Activated effector memory CD4-positive, alpha-beta T cell treated with Interleukin-2 at 50 U/mL for 16 hours (primary cell): ENCODE measurements around the gene FERD3L.
"Not testable (repeated sequence)": the region's sequence is repeated elsewhere in the genome, so short reads cannot be mapped to it uniquely, and the experiment has no call there.

Experiments used
- DNase-seq: peaks from one replicate; pipeline ENCODE4 v3.0.0-alpha.2; 2020

FERD3L gene, protein sequence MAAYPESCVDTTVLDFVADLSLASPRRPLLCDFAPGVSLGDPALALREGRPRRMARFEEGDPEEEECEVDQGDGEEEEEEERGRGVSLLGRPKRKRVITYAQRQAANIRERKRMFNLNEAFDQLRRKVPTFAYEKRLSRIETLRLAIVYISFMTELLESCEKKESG

GRCh38 chr7:19144661-19145433 is at the start of gene FERD3L:
Gene FERD3L, minus strand, starts transcription at chr7:19145421. Its CDS starts 59 bp downstream, at chr7:19145362.
- no peak for DNase-seq

DNA sequence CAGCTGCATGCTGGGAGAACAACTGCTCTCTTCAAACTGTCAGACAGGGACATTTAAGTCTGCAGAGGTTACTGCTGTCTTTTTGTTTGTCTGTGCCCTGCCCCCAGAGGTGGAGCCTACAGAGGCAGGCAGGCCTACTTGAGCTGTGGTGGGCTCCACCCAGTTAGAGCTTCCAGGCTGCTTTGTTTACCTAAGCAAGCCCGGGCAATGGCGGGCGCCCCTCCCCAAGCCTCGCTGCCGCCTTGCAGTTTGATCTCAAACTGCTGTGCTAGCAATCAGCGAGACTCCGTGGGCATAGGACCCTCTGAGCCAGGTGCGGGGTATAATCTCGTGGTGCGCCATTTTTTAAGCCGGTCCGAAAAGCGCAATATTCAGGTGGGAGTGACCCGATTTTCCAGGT is 49.2 kb upstream of the FERD3L start:
- DNase-seq: not testable (repeated sequence)

DNA sequence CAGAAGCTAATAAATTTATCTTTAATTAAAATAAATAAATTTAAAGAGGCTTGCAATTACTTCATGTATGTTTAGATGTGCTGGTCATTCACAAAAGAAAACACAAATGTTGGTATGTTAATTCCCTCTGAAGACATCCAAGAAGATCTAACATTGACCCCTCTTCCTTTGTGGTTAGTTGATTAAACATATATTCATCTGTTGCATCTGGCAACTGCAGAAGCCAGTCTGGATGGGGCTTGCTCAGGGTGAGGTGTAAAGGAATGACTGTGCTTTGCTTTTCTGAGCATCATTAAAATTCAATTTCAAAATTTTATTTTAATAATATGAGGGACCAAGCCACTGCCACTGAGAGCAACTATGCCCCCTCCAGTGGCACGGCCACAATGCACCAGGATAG is 36.4 kb upstream of the FERD3L start:
- no peak for DNase-seq

- DNase-seq: no peak
These were observed 33.4 kb upstream of the FERD3L start for GRCh38 chr7:19178595-19178994.

DNA sequence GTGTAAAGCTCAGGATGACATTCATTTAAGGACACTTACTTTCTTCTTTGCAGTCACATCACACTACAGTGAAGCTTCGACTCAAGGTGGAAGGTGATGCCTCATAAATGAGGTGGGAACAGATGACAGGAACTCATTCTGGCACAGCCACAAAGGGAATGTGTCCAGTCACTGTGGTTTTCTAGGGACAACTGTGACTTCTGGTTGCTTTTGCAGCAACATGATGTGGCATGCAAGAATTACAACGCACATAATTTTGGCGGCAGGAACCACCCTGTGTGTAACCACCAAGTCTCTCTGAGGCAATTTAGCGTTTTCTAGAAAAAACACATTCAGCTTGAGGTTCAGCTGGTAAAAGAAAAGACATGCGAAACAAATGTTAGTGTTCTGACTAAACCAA is 32.0 kb upstream of the FERD3L start:
- DNase-seq: no peak

GRCh38 chr7:19175241-19175640 is 30.0 kb upstream of the FERD3L start:
- no peak for DNase-seq

GRCh38 chr7:19161671-19162070 is 16.4 kb upstream of the FERD3L start:
- DNase-seq: no peak

DNA sequence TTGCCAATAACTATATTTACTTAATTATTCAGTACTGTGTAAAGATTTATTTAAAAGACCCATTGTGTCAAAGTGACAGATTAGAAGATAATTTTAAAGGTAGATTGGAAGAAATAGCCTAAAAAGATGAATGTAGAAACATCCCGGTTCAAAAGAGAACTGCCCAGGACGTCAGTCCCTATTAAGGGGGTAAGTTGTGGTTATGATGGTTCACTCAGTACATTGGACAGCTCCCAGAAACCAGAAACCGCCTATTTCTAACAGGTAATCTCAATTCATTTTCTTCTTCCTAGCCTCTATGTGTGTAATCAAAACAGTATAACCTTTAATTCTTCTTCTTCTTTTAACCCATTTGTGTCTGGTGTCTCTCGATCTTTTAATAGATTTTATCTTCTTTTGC is 1.5 kb upstream of the FERD3L start:
- no peak for DNase-seq

DNA sequence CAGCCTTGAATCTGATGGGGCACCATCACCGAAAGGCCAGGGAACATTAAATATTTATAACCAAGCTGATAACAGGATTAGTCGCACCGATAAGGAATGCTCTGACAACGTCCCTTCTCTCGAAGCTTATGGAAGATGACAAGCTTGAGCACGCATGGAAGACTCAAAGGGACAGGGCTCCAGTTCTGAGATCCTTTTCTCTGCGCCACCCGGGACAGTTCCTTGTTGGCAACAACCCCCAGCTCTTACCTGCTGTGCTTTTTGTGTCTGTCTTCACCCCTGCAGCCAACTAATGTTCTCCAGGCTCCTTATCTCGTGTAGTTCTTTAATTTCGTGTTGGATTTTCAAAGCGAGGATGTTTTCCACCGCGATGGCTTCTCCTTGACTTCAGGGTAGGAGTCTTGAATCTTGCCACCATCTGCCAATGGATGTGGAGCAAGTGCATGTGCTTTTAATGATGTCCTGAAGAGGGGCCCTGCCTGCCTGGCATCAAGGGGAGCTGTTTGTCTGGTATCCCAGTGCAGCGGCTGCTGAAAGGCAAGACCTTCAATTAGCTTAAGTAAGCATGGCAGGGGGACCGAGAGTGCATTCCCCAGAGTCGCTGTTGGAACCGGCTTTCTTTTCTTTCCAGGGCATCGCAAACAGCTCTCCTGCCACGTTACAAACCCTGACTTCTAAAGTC is 354 bp upstream of the FERD3L start:
- no peak for DNase-seq

- DNase-seq: no peak
These were observed 1.2 kb downstream of the FERD3L start for GRCh38 chr7:19143881-19144574.

- no peak for DNase-seq
These were observed 5.4 kb downstream of the FERD3L start for GRCh38 chr7:19139706-19140327.

- DNase-seq: no peak
These were observed 11.3 kb downstream of the FERD3L start for GRCh38 chr7:19133886-19134285.

DNA sequence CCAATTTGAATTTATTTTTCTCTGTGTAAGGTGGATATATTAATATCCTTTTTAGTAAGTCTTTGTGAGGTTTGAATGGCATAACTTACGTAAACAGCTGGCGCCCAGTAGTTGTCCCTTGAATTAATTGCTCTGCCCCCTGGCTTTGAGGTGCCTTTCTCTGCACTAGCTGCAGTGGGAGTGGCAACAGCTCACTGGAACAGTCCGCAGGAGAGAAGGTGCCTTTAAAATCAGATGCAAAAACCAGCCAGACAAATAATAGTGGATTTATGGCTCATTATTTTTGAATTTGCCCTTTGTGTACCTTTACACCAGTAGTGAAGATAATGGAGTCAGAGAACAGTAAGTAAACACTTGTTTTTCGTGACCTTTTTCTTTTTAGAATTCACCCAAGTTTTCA is 11.8 kb downstream of the FERD3L start:
- no peak for DNase-seq

DNA sequence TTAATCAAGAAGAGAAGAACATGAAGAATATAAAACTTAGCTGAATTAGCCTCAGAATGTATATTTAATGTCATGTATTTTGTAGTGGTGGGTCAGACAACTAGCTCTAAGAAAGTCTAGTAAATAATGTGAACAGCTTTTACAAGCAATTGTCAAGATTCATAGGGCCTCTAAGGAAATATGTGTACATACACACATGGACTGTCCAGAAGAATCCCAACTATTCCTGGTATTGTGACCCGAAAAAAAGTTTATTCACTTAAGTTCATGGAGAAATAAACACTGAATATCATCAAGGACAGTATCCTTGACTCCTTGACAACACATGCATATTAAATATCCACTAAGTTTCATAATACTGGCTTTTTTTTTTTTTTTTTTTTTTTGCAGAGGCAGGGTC is 16.4 kb downstream of the FERD3L start:
- DNase-seq: no peak

DNA sequence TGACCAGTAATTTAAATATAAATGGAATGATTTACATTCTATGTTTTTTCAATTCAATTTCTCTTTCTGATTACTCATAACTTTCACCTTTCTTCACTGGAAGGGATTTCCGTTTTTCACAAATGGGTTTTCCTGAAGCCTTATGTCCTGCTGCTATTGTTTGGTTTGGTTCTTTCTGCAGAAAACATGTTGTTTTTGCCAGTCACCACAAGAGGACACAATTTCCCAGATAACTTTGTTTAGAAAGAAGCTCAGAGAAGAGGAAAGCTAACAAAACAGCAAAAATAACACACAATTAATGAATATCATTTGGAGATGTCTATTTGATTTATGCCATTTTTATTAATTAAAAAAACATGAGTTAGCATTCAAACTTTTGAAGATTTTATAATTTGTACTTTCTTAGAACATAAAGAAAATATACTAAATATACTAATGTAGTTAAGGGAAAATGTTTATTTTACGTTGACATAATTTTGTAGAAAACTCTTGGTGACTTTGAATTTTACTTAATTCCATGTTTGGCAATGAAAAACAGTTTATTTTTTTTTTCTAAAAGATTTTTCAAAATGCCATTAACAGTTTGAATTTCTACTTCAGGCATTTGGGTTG is 23.1 kb downstream of the FERD3L start:
- no peak for DNase-seq

DNA sequence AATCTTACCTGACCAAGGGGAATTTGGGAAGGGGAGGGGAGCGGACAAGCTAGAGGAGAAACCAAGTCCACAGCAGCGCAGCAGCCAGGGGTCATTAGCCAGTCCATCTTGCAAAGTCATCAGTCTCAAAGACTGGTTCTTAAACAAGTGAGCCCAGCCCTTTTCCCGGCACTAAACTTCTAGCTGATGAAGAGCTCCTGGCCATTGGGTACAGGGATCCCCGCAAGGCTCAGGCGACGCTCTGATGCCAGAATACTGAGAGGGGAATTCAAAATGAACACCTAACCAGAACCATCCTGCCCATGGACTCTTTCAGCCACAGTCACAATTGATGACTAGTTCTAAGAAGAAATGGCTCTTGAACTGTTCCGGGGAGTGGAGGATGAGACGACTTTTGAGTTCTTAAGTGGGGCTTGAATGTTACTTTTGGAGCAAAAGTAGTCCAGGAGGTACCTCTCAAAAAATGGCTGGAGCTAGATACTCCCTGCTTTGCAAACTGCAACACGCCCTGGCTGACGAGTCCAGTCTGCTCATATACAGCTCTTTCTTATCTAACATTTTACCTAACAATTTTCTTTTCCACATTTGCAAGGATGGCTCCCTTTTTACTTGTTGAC is 25.2 kb downstream of the FERD3L start:
- no peak for DNase-seq

GRCh38 chr7:19119372-19119771 is 25.8 kb downstream of the FERD3L start:
- DNase-seq: no peak

GRCh38 chr7:19118636-19119371 is 26.4 kb downstream of the FERD3L start:
- DNase-seq: no peak

DNA sequence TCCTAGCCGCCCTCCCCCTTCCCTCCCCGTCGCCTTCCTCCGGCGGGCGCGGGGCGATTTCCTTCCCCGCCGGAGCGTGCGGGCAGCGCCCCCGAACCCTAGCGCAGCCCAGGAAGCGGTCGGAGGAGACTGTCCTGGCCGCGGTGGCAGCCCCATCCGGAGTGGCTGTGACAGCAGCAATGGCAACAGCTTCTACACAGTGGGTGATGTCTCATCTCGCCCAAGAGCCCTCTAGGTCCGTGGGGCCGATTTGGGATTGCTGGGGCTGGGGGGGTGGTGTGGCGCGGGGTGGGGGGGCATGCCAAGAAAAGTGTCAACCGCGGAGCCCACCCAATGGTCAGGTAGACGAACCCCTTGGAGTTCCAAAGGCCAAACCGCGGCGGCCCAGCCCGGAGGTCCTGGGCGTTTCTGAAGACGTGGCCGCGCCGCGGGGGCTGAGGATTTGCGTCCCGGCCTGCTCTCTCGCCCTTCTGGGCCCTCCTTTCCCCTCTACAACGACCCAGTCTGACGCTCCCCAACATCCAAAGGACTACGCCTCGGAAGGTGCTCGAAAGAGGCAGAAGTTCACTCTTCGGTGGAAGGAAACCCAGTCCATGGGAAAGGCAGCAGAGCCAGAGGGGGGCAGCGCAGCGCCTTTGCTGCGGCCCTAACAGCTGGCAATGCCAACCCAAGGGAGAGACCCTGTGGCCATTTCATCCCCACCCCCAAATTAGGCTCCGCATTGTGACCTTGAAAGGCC is 27.2 kb downstream of the FERD3L start:
- DNase-seq: no peak

DNA sequence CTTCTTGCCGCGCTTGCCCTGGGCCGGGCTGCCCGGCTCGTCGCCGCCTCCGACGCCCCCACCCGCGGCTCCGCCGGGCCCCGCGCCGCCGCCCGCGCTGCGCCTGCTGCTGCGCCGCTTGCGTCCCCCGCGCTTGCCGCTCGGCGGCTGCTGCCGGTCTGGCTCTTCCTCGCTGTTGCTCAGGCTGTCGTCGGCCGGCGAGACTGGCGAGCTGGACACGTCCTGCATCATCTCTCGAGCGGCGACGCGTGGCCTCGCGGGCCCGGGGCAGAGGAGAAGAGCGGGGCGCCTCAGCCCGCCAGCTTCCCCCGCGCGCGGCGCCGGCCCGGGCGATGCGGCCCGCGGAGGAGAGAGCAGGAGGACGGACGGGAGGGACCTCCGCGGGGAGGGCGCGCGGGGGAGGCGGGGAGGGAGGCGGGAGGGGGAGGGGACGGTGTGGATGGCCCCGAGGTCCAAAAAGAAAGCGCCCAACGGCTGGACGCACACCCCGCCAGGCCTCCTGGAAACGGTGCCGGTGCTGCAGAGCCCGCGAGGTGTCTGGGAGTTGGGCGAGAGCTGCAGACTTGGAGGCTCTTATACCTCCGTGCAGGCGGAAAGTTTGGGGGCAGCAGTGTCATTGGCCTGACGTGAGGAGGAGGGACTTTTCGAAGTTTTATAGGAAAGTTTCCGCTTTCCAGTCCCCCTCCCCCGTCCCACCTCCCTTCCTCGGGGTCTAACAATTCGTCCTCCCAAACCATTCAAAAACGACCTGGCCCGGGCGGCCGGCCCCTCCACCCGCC is 27.9 kb downstream of the FERD3L start, which contains the start of gene TWIST1:
Gene TWIST1 (minus strand): TSS at position 546 of the 779 bp plus-strand sequence. CDS start 315 bp downstream, at position 231.
- no peak for DNase-seq
